ENCODE data around the gene FTO. TPM values are rescaled to one million over a fixed set of nuclear protein-coding genes. Genes with fewer than 3 reads are reported as not detected.

FTO gene
- total and polyA plus RNA-seq, 2 of the 13 experiments (the other 11 are each of a cell fraction or from before 2014, with no cell fraction given) = 41.6 to 55.8 TPM

GRCh38 chr16:53936052-53936451 lies 232.1 kb downstream of the FTO start:
- intact Hi-C loops (cut with micrococcal nuclease; ENCODE audit: unreplicated experiment) = no loop called here
- no TSS peak for BruUV-seq (replicated peaks)
- TF ChIP-seq NFRKB (IDR thresholded peaks at IDR 0.05) (no peak), ZNF343 (CRISPR knock-in tag; IDR thresholded peaks at IDR 0.05) (no peak), TP53 (CRISPR knock-in tag; conservative IDR thresholded peaks at IDR 0.05) (no peak), PAX8 (CRISPR knock-in tag; IDR thresholded peaks at IDR 0.05; ENCODE audit: borderline replicate concordance) (no peak), ZNF629 (CRISPR knock-in tag; conservative IDR thresholded peaks at IDR 0.05) (no peak), JUN (CRISPR knock-in tag; IDR thresholded peaks at IDR 0.05) (no peak), PRDM15 (CRISPR knock-in tag; IDR thresholded peaks at IDR 0.05) (no peak), ZNF496 (CRISPR knock-in tag; IDR thresholded peaks at IDR 0.05; ENCODE audit: insufficient replicate concordance) (no peak), RBM22 (optimal IDR thresholded peaks at IDR 0.05; ENCODE audit: low read length) (no peak)
- TF ChIP-seq, protein P1, sequence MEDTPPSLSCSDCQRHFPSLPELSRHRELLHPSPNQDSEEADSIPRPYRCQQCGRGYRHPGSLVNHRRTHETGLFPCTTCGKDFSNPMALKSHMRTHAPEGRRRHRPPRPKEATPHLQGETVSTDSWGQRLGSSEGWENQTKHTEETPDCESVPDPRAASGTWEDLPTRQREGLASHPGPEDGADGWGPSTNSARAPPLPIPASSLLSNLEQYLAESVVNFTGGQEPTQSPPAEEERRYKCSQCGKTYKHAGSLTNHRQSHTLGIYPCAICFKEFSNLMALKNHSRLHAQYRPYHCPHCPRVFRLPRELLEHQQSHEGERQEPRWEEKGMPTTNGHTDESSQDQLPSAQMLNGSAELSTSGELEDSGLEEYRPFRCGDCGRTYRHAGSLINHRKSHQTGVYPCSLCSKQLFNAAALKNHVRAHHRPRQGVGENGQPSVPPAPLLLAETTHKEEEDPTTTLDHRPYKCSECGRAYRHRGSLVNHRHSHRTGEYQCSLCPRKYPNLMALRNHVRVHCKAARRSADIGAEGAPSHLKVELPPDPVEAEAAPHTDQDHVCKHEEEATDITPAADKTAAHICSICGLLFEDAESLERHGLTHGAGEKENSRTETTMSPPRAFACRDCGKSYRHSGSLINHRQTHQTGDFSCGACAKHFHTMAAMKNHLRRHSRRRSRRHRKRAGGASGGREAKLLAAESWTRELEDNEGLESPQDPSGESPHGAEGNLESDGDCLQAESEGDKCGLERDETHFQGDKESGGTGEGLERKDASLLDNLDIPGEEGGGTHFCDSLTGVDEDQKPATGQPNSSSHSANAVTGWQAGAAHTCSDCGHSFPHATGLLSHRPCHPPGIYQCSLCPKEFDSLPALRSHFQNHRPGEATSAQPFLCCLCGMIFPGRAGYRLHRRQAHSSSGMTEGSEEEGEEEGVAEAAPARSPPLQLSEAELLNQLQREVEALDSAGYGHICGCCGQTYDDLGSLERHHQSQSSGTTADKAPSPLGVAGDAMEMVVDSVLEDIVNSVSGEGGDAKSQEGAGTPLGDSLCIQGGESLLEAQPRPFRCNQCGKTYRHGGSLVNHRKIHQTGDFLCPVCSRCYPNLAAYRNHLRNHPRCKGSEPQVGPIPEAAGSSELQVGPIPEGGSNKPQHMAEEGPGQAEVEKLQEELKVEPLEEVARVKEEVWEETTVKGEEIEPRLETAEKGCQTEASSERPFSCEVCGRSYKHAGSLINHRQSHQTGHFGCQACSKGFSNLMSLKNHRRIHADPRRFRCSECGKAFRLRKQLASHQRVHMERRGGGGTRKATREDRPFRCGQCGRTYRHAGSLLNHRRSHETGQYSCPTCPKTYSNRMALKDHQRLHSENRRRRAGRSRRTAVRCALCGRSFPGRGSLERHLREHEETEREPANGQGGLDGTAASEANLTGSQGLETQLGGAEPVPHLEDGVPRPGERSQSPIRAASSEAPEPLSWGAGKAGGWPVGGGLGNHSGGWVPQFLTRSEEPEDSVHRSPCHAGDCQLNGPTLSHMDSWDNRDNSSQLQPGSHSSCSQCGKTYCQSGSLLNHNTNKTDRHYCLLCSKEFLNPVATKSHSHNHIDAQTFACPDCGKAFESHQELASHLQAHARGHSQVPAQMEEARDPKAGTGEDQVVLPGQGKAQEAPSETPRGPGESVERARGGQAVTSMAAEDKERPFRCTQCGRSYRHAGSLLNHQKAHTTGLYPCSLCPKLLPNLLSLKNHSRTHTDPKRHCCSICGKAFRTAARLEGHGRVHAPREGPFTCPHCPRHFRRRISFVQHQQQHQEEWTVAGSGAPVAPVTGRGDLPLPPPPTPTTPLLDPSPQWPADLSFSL (CRISPR knock-in tag; IDR thresholded peaks at IDR 0.05) = no peak
- TF ChIP-seq, protein P2, sequence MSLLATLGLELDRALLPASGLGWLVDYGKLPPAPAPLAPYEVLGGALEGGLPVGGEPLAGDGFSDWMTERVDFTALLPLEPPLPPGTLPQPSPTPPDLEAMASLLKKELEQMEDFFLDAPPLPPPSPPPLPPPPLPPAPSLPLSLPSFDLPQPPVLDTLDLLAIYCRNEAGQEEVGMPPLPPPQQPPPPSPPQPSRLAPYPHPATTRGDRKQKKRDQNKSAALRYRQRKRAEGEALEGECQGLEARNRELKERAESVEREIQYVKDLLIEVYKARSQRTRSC (CRISPR knock-in tag; IDR thresholded peaks at IDR 0.05; ENCODE audit: low read depth) = no peak

More at GRCh38 chr16:53936052-53936451, 232.1 kb downstream of the FTO start:
- Histone ChIP-seq H4K20me1 (ENCODE audit: insufficient read depth, low read length) (no peaks in the 10 kb centered on the region), H3K9ac (ENCODE audit: insufficient read depth, low read depth, low read length) (no peak overlapping the region), H2AFZ (ENCODE audit: low read length) (no peak overlapping the region), H3K4me1 (ENCODE audit: insufficient read depth, low read length) (no peaks in the 10 kb centered on the region), H3K9me3 (ENCODE audit: low read length) (no peaks in the 10 kb centered on the region), H3K4me2 (ENCODE audit: low read depth, low read length) (no peak overlapping the region), H3K36me3 (replicated peaks in 1 of 2; ENCODE audit: control insufficient read depth in 1 of 2, insufficient read depth in 2 of 2, low read length in 2 of 2) (peaks cover 3 to 11% of the 10 kb centered on the region in 2 experiments), H3K27ac (ENCODE audit: extremely low read length, insufficient read depth, low read length) (no peak overlapping the region), H3K4me3 (replicated peaks in 1 of 3; ENCODE audit: insufficient read depth in 1 of 3, low read depth in 2 of 3, low read length in 3 of 3) (no peak overlapping the region), H3K27me3 (ENCODE audit: control insufficient read depth in 1 of 2, insufficient read depth in 2 of 2, low read length in 2 of 2) (no peaks in the 10 kb centered on the region), H3K79me2 (ENCODE audit: insufficient read depth, low read length) (no peaks in the 10 kb centered on the region)
- ATAC-seq = no peak
- ChIA-PET CTCF (ENCODE audit: low intra/inter-chr PET ratio, low total read pairs) (no interaction called here), POLR2A (no interaction called here)
- 100% methylated on average over 2 of the region's 2 CpGs for WGBS (ENCODE audit: low lambda C conversion rate)
- no peak for DNase-seq (ENCODE audit: low spot score)
- in situ Hi-C loops (cut with HindIII; ENCODE audit: extremely low pct_ligation_motif_present, low pct_unique_long_range_greater_than_20kb) = loop anchor here (25.0 kb wide), 1 partner anchor 1326 kb away; no protein-coding TSS in a partner anchor
- FAIRE-seq = no peak
